RWPE2 (cell line): ENCODE measurements around the gene CTSS.

Experiments
- ATAC-seq: fragments of 200-7000 bp; cut with Tn5 transposase; 3 replicates; pipeline ENCODE4 v1.9.1; 2021; ENCODE audit warnings: low read depth
- DNase-seq: peaks from one replicate; pipeline ENCODE4 v3.0.0-alpha.2; 2020; ENCODE audit warnings: low spot score
- H3K27ac ChIP-seq: fragments of 450-650 bp; 2 replicates; pipeline ENCODE4 v1.5.1; 2017; ENCODE audit warnings: mild to moderate bottlenecking; ENCODE audit not compliant: poor library complexity, severe bottlenecking
- H3K27me3 ChIP-seq: fragments of 250-450 bp; sonication (Bioruptor Pico); 2 replicates; pipeline ENCODE4 v1.5.1; 2021; ENCODE audit warnings: mild to moderate bottlenecking, moderate library complexity; ENCODE audit not compliant: insufficient read depth, poor library complexity, severe bottlenecking
- H3K36me3 ChIP-seq: fragments of 250-450 bp; sonication (Bioruptor Pico); 2 replicates; pipeline ENCODE4 v1.5.1; 2020; ENCODE audit warnings: low read depth, mild to moderate bottlenecking, moderate library complexity
- H3K4me1 ChIP-seq: fragments of 250-450 bp; sonication (Bioruptor Pico); 2 replicates; pipeline ENCODE4 v1.5.1; 2021; ENCODE audit warnings: mild to moderate bottlenecking, moderate library complexity; ENCODE audit not compliant: insufficient read depth, poor library complexity, severe bottlenecking
- H3K4me3 ChIP-seq: fragments of 250-450 bp; sonication (Bioruptor Pico); 2 replicates; pipeline ENCODE4 v1.5.1; 2021; ENCODE audit warnings: mild to moderate bottlenecking, moderate library complexity; ENCODE audit not compliant: severe bottlenecking
- H3K9me3 ChIP-seq: fragments of 250-450 bp; sonication (Bioruptor Pico); 2 replicates; pipeline ENCODE4 v1.5.1; 2021; ENCODE audit warnings: mild to moderate bottlenecking, moderate library complexity; ENCODE audit not compliant: severe bottlenecking
- TF ChIP-seq, protein P1 (sequence below): fragments of 450-650 bp; IDR thresholded peaks from one replicate; pipeline ENCODE4 v1.5.1; 2017; ENCODE audit warnings: mild to moderate bottlenecking, moderate library complexity; ENCODE audit not compliant: poor library complexity, severe bottlenecking

Gene CTSS

DNA sequence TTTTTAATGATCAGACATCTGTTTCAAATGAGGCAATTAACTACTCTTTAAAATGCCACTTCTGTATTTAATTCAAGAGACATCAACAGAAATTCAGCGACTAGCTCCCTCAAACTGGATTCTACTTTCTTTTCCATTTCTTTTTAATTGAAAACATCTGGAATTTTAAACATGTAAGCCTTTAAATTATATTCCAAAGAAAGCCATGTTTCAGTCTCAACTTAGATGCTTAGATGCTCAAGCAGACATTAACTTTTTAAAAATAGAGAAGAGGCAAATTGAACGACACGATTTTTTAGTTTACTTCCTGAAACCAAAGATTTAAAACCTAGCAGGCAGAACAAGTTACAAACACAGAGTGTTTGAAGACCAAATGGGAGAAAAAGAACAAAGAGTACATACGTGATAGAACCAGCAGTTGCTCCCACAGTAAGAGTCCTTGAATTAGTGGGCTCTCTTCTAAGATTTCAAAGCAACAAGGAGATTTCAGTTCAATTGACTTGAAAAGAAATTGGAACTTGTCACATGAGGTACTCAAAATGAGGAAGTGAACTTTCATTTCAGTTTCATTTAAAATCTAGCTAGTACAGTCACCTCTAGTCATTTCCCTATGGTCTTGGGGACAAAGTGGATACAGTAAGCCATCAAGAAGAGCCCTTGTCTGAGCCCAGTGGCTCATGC, at the start of gene CTSS:
TSS of gene CTSS (minus strand) at position 483 of the 681 bp plus-strand sequence. CDS start 1,015 bp downstream, outside the sequence.
- TF ChIP-seq, protein P1, sequence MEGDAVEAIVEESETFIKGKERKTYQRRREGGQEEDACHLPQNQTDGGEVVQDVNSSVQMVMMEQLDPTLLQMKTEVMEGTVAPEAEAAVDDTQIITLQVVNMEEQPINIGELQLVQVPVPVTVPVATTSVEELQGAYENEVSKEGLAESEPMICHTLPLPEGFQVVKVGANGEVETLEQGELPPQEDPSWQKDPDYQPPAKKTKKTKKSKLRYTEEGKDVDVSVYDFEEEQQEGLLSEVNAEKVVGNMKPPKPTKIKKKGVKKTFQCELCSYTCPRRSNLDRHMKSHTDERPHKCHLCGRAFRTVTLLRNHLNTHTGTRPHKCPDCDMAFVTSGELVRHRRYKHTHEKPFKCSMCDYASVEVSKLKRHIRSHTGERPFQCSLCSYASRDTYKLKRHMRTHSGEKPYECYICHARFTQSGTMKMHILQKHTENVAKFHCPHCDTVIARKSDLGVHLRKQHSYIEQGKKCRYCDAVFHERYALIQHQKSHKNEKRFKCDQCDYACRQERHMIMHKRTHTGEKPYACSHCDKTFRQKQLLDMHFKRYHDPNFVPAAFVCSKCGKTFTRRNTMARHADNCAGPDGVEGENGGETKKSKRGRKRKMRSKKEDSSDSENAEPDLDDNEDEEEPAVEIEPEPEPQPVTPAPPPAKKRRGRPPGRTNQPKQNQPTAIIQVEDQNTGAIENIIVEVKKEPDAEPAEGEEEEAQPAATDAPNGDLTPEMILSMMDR: no peak
- Histone ChIP-seq H3K27ac (peak within 1 kb of the TSS; percentile 48), H3K36me3 (no peaks in the 10 kb centered on the region), H3K27me3 (no peaks in the 10 kb centered on the region), H3K4me1 (peaks cover 15% of the 10 kb centered on the region), H3K9me3 (no peaks in the 10 kb centered on the region), H3K4me3 (no peak within 1 kb of the TSS)
- no peak for DNase-seq
- ATAC-seq: no peak

DNA sequence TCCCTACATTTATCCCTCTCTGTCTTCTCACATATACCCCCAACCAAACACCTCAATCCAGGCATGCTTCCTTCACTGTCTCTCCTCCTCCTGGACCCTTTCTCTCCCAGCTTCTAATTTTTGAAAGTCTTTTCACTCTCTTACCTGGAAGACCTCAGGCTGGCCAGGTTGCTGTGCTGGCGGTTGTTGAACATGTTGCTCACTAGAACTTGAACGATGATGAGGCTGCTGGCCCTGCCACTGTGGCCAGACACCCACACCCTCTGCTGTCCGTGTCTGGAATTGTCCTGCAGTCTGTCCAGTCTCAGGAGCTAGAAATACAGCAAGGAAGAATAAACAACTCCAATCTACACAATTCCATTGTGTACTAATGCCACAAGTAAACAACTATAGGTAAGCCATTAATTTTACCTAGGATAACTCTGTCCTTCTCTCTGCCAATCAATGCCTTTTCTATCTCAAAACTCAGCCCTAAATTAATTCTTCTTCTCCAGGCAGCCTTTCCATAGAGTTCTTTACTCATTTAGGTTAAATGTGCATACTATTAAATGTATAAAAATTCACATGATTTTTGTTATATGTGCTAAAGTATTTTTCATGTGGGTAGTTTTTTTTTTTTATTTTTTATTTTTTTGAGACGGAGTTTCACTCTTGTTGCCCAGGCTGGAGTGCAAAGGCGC, 47.6 kb upstream of the CTSS start:
- DNase-seq (peak; percentile 65), ATAC-seq (peak; percentile 89)
- no peak overlapping the region for H3K27ac ChIP-seq
- peaks cover 69% of the 10 kb centered on the region for H3K36me3 ChIP-seq
- TF ChIP-seq, protein P1: peak; percentile 92
- H3K4me3 ChIP-seq: no peak overlapping the region
- H3K9me3 ChIP-seq: no peaks in the 10 kb centered on the region
- H3K27me3 ChIP-seq: no peaks in the 10 kb centered on the region
- H3K4me1 ChIP-seq: peaks cover 7% of the 10 kb centered on the region

DNA sequence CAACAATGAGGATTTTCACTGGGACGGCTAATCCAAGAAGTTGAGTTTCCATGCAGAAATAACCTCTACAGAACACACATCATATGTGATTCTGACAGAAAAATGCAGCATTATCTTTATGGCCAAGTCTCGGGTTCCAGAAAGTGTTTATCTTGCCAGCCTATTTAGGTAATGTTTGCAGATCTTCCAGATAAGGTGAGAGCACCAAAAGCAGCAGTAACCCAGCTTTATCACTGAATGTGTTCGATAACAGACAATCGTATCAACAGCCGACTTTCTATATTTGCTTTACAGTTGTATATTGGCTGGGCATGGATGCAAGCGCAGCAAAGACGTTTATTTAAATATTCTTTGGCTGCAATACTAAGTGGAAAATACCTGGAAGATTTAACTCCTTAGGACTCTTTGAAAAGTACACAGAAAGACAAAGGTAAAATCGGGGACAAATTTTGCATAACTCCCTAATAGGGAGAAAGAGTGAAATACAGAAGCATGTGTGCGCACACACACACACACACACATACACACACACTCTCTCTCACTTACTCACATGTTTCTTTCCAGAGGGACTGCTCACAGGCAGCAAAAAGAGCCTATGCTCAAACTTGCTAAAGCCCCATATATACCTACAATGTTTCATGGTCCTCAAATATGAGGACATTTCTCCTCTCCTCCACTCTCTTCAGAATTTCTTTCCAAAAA, 45.5 kb upstream of the CTSS start:
- H3K27me3 ChIP-seq: no peaks in the 10 kb centered on the region
- TF ChIP-seq, protein P1: no peak
- ATAC-seq (no peak), DNase-seq (no peak)
- H3K4me1 ChIP-seq: peaks cover 7% of the 10 kb centered on the region
- H3K9me3 ChIP-seq: no peaks in the 10 kb centered on the region
- peaks cover 50% of the 10 kb centered on the region for H3K36me3 ChIP-seq
- peak overlapping the region; percentile 46 for H3K27ac ChIP-seq
- no peak overlapping the region for H3K4me3 ChIP-seq

DNA sequence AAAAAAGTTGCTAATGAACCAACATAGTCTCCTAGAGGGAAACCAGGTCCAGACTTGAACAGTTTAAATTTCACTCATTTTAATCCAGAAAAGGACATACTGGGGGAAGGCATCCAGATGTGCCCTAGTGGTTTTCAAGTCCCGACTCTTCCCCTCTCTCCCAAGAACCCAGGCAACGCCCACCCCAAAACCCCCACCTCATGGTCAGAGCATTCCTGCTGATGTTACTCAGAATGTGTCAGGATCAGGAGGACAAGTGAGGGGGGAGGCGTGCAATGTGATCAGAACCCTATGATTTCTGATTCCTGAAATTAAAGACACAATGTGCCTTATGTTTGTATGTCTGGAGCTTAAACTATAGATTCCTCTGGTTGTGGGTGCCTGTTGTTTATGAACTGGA, 44.1 kb upstream of the CTSS start:
- H3K27me3 ChIP-seq: no peaks in the 10 kb centered on the region
- ATAC-seq (peak; percentile 80), DNase-seq (peak; percentile 76)
- peak overlapping the region; percentile 46 for H3K27ac ChIP-seq
- peaks cover 7% of the 10 kb centered on the region for H3K4me1 ChIP-seq
- H3K36me3 ChIP-seq: peaks cover 40% of the 10 kb centered on the region
- no peak overlapping the region for H3K4me3 ChIP-seq
- TF ChIP-seq, protein P1: no peak
- H3K9me3 ChIP-seq: no peaks in the 10 kb centered on the region
